IMR-90 (cell line): ENCODE measurements around the gene SPRYD7. TPM values are rescaled to one million over a fixed set of nuclear protein-coding genes. Genes with fewer than 3 reads are reported as not detected.

Experiments used
- ATAC-seq: fragments of 200-7000 bp; cut with Tn5 transposase; 2 replicates; pipeline ENCODE4 v1.9.1; 2020; ENCODE audit warnings: low read depth, mild to moderate bottlenecking, moderate library complexity
- BruUV-seq: library from RNA; stranded (reverse); fragments of 400-500 nt; replicated peaks from 2 replicates; lab custom pipeline; 2021; lab: Mats Ljungman, UMichigan
- CTCF ChIA-PET: fragments of 300-600 bp; formaldehyde crosslinking; extraction: SDS; loops from one replicate; lab custom pipeline; 2021; ENCODE audit warnings: antibody characterized with exemption; lab: Yijun Ruan, JAX
- POLR2A ChIA-PET: fragments of 300-600 bp; sonication (Branson Sonifier 250); formaldehyde crosslinking; loops from one replicate; lab custom pipeline; 2022; ENCODE audit warnings: antibody characterized with exemption; ENCODE audit not compliant: unreplicated experiment; lab: Charles Lee
- DNase-seq: peaks from one replicate; pipeline ENCODE4 v3.0.0; 2013
- H2AFZ ChIP-seq: replicated peaks from 2 replicates; pipeline ENCODE3; 2013; ENCODE audit warnings: low read length, mild to moderate bottlenecking; ENCODE audit not compliant: poor library complexity
- H2AK5ac ChIP-seq: 2 replicates; pipeline ENCODE4 v1.6.1; 2013; ENCODE audit warnings: low read depth, low read length, inconsistent platforms
- H2AK9ac ChIP-seq: replicated peaks from 2 replicates; pipeline ENCODE3; 2013; ENCODE audit warnings: mild to moderate bottlenecking, low read depth, low read length, moderate library complexity; ENCODE audit not compliant: poor library complexity
- H2BK120ac ChIP-seq: 2 replicates; pipeline ENCODE4 v1.6.1; 2013; ENCODE audit warnings: low read depth, low read length, inconsistent platforms
- H2BK15ac ChIP-seq: 3 replicates; pipeline ENCODE4 v1.6.1; 2013; ENCODE audit warnings: low read depth, low read length, inconsistent platforms
- H2BK20ac ChIP-seq: 2 replicates; pipeline ENCODE4 v1.6.1; 2013; ENCODE audit warnings: low read depth, mild to moderate bottlenecking, inconsistent platforms, low read length, moderate library complexity
- H2BK5ac ChIP-seq: 2 replicates; pipeline ENCODE4 v1.6.1; 2013; ENCODE audit warnings: mild to moderate bottlenecking, low read depth, low read length, inconsistent platforms; ENCODE audit not compliant: poor library complexity, severe bottlenecking
- H3K14ac ChIP-seq: replicated peaks from 2 replicates; pipeline ENCODE4 v1.6.1; 2013; ENCODE audit warnings: low read depth, low read length, inconsistent platforms
- H3K18ac ChIP-seq: 2 replicates; pipeline ENCODE4 v1.6.1; 2013; ENCODE audit warnings: low read depth, low read length, control low read depth
- H3K23ac ChIP-seq: 2 replicates; pipeline ENCODE4 v1.6.1; 2013; ENCODE audit warnings: low read depth, low read length, inconsistent platforms
- H3K27ac ChIP-seq: 2 replicates; pipeline ENCODE4 v1.5.1; 2013; ENCODE audit warnings: mild to moderate bottlenecking, control low read depth, low read length; ENCODE audit not compliant: insufficient read depth
- H3K27me3 ChIP-seq: 2 replicates; pipeline ENCODE4 v1.6.1; 2013; ENCODE audit warnings: low read length; ENCODE audit not compliant: control insufficient read depth, insufficient read depth
- H3K36me3 ChIP-seq: 2 replicates; pipeline ENCODE4 v1.6.1; 2013; ENCODE audit warnings: low read length, mixed read lengths; ENCODE audit not compliant: control insufficient read depth, insufficient read depth
- H3K4ac ChIP-seq: 2 replicates; pipeline ENCODE4 v1.6.1; 2013; ENCODE audit warnings: low read depth, low read length, inconsistent platforms
- H3K4me1 ChIP-seq: 2 replicates; pipeline ENCODE4 v1.6.1; 2013; ENCODE audit warnings: low read length, mixed read lengths; ENCODE audit not compliant: control insufficient read depth, insufficient read depth
- H3K4me2 ChIP-seq: 2 replicates; pipeline ENCODE4 v1.6.1; 2013; ENCODE audit warnings: low read depth, mild to moderate bottlenecking, control low read depth, low read length, moderate library complexity
- H3K4me3 ChIP-seq: 2 replicates; pipeline ENCODE4 v1.5.1; 2013; ENCODE audit warnings: low read depth, mild to moderate bottlenecking, control low read depth, low read length, moderate library complexity; ENCODE audit not compliant: insufficient read depth
- H3K56ac ChIP-seq: 2 replicates; pipeline ENCODE4 v1.6.1; 2013; ENCODE audit warnings: low read length, inconsistent platforms; ENCODE audit not compliant: insufficient read depth; ENCODE audit errors: extremely low read depth
- H3K79me1 ChIP-seq, 2 experiments: 2 replicates each; pipeline ENCODE4 v1.6.1; 2013; ENCODE audit warnings: low read length in 2 of 2, inconsistent platforms in 1 of 2, low read depth in 1 of 2
- H3K9ac ChIP-seq: 2 replicates; pipeline ENCODE4 v1.6.1; 2013; ENCODE audit warnings: low read depth, low read length, control low read depth
- H3K9me1 ChIP-seq: 2 replicates; pipeline ENCODE4 v1.6.1; 2013; ENCODE audit warnings: low read length, inconsistent platforms; ENCODE audit not compliant: insufficient read depth
- H3K9me3 ChIP-seq: 2 replicates; pipeline ENCODE4 v1.6.1; 2013; ENCODE audit warnings: low read length; ENCODE audit not compliant: control insufficient read depth, insufficient read depth
- H4K20me1 ChIP-seq: 2 replicates; pipeline ENCODE4 v1.6.1; 2013; ENCODE audit warnings: low read length, inconsistent platforms; ENCODE audit not compliant: insufficient read depth
- H4K5ac ChIP-seq: 2 replicates; pipeline ENCODE4 v1.6.1; 2013; ENCODE audit warnings: mild to moderate bottlenecking, low read depth, low read length, control low read depth
- H4K8ac ChIP-seq, 2 experiments: 2 replicates each; pipeline ENCODE4 v1.6.1; 2013; ENCODE audit warnings: low read depth in 2 of 2, low read length in 2 of 2, control low read depth in 1 of 2, inconsistent platforms in 1 of 2
- H4K91ac ChIP-seq: 2 replicates; pipeline ENCODE4 v1.6.1; 2013; ENCODE audit warnings: low read depth, low read length, inconsistent platforms; ENCODE audit not compliant: insufficient read depth
- CEBPB ChIP-seq: IDR thresholded peaks from 2 replicates; pipeline ENCODE4 v1.6.1; 2012; ENCODE audit warnings: low read depth, low read length, improper control_type of control experiment
- CHD1 ChIP-seq: IDR thresholded peaks from 2 replicates; pipeline ENCODE4 v1.6.1; 2012; ENCODE audit warnings: low read depth, low read length, improper control_type of control experiment
- CTCF ChIP-seq: conservative IDR thresholded peaks from 2 replicates; pipeline ENCODE4 v1.5.1; 2012; ENCODE audit warnings: mild to moderate bottlenecking, low read depth, low read length, improper control_type of control experiment
- ELK1 ChIP-seq: fragments of 150-350 bp; IDR thresholded peaks from 2 replicates; pipeline ENCODE4 v1.6.1; 2016; ENCODE audit warnings: low read depth, mild to moderate bottlenecking, low read length, moderate library complexity, borderline replicate concordance
- MAFK ChIP-seq: IDR thresholded peaks from 2 replicates; pipeline ENCODE4 v1.6.1; 2012; ENCODE audit warnings: low read depth, low read length, improper control_type of control experiment
- MAZ ChIP-seq: IDR thresholded peaks from 2 replicates; pipeline ENCODE4 v1.6.1; 2012; ENCODE audit warnings: low read depth, mild to moderate bottlenecking, low read length, improper control_type of control experiment, moderate library complexity, borderline replicate concordance
- MXI1 ChIP-seq: IDR thresholded peaks from 2 replicates; pipeline ENCODE4 v1.6.1; 2012; ENCODE audit warnings: low read depth, mild to moderate bottlenecking, low read length, moderate library complexity, borderline replicate concordance
- POLR2A ChIP-seq: IDR thresholded peaks from 2 replicates; pipeline ENCODE4 v1.6.1; 2012; ENCODE audit warnings: mild to moderate bottlenecking, low read depth, low read length
- RAD21 ChIP-seq: IDR thresholded peaks from 2 replicates; pipeline ENCODE4 v1.6.1; 2012; ENCODE audit warnings: low read length, improper control_type of control experiment
- RCOR1 ChIP-seq: IDR thresholded peaks from 2 replicates; pipeline ENCODE4 v1.6.1; 2012; ENCODE audit warnings: mild to moderate bottlenecking, low read length, improper control_type of control experiment; ENCODE audit not compliant: insufficient replicate concordance
- RFX5 ChIP-seq: IDR thresholded peaks from 2 replicates; pipeline ENCODE4 v1.8.0; 2012; ENCODE audit warnings: low read depth, mild to moderate bottlenecking, low read length, moderate library complexity
- SMC3 ChIP-seq: fragments of 150-350 bp; IDR thresholded peaks from 2 replicates; pipeline ENCODE4 v1.6.1; 2016; ENCODE audit warnings: low read depth, mild to moderate bottlenecking, antibody characterized with exemption, low read length, moderate library complexity
- USF2 ChIP-seq: fragments of 150-350 bp; IDR thresholded peaks from 2 replicates; pipeline ENCODE4 v1.6.1; 2017; ENCODE audit warnings: mild to moderate bottlenecking, antibody characterized with exemption, low read length, low read depth
- WGBS, 2 experiments: methylation state at CpG; one replicate each; pipeline versions ENCODE4 v1.1.5 to v1.1.7; 2013; ENCODE audit warnings: missing lambda C conversion rate in 2 of 2; ENCODE audit not compliant: insufficient read length in 1 of 2; ENCODE audit errors: extremely low coverage in 2 of 2; 5-methylcytosine and 5-hydroxymethylcytosine counted together
- dilution Hi-C: fragments of 300-500 bp; cut with HindIII; formaldehyde crosslinking; loops from one replicate; pipeline ENCODE4 v1.14.3; 2018; ENCODE audit warnings: low sequenced_read_pairs; ENCODE audit not compliant: unreplicated experiment
- in situ Hi-C: fragments of 300-500 bp; cut with MboI; formaldehyde crosslinking; loops from 3 replicates; pipeline ENCODE4 v1.14.3; 2019; ENCODE audit warnings: low sequenced_read_pairs, inconsistent platforms, mixed read lengths
- intact Hi-C: fragments of 100-400 bp; cut with micrococcal nuclease; formaldehyde crosslinking; loops from 2 replicates; pipeline ENCODE4 v1.10.0; 2022
- polyA plus RNA-seq, 3 experiments: library from polyadenylated mRNA; depleted of rRNA; stranded (reverse); fragments of >200 nt; gene quantifications; 2 replicates each; pipeline ENCODE4 v1.2.3, GENCODE V29; 2012; ENCODE audit warnings: low replicate concordance in 1 of 3
- total RNA-seq: library from RNA; depleted of rRNA; stranded (reverse); fragments of >200 nt; gene quantifications from 2 replicates; pipeline ENCODE4 v1.2.3, GENCODE V29; 2012

Gene SPRYD7
- total and polyA plus RNA-seq, 2 of the 4 experiments (the other 2 are of a cell fraction): 5.6 to 20.2 TPM

- no peak overlapping the region for H3K18ac ChIP-seq
- H3K4ac ChIP-seq: no peak overlapping the region
- dilution Hi-C loops: no loop called here
- WGBS, 2 experiments: no CpG with 5 or more reads among the region's 15 CpGs
- no peak overlapping the region for H3K4me2 ChIP-seq
- H2BK20ac ChIP-seq: no peak overlapping the region
- no peak overlapping the region for H2AK5ac ChIP-seq
- no peaks in the 10 kb centered on the region for H3K9me3 ChIP-seq
- no peak overlapping the region for H2AFZ ChIP-seq
- in situ Hi-C loops: no loop called here
- H3K9ac ChIP-seq: no peak overlapping the region
- no peak overlapping the region for H4K5ac ChIP-seq
- no peaks in the 10 kb centered on the region for H4K20me1 ChIP-seq
- no peak overlapping the region for H3K14ac ChIP-seq
- no peak for DNase-seq
- ChIA-PET CTCF (no interaction called here), POLR2A (no interaction called here)
- H3K79me1 ChIP-seq: no peaks in the 10 kb centered on the region
- intact Hi-C loops: loop anchor here (1.0 kb wide), 1 partner anchor 42 kb away; no protein-coding TSS in a partner anchor
- H4K91ac ChIP-seq: no peak overlapping the region
- H2BK120ac ChIP-seq: no peak overlapping the region
- H3K27ac ChIP-seq: no peak overlapping the region
- H3K56ac ChIP-seq: no peak overlapping the region
- no peak overlapping the region for H2BK15ac ChIP-seq
- no peak for ATAC-seq
- no peaks in the 10 kb centered on the region for H3K36me3 ChIP-seq
- no peaks in the 10 kb centered on the region for H3K4me1 ChIP-seq
- no peak overlapping the region for H4K8ac ChIP-seq
- TF ChIP-seq RCOR1 (no peak), CEBPB (no peak), SMC3 (no peak), MAZ (no peak), CHD1 (no peak), MXI1 (no peak), POLR2A (no peak), ELK1 (no peak), USF2 (no peak), MAFK (no peak), RAD21 (no peak), RFX5 (no peak), CTCF (no peak)
- no peak overlapping the region for H3K4me3 ChIP-seq
- no peak overlapping the region for H2BK5ac ChIP-seq
- no peaks in the 10 kb centered on the region for H3K27me3 ChIP-seq
- no TSS peak for BruUV-seq
- no peak overlapping the region for H2AK9ac ChIP-seq
- H3K23ac ChIP-seq: no peak overlapping the region
- H3K9me1 ChIP-seq: no peaks in the 10 kb centered on the region
Observed at GRCh38 chr13:49890376-49890775, 45.8 kb downstream of the SPRYD7 start.
